A673 (cell line): Measurements from ENCODE around the gene ADAMTSL3.

Source experiments
- EZH2 ChIP-seq: fragments of 200-600 bp; sonication (generic); IDR thresholded peaks from 2 replicates; pipeline ENCODE4 v1.6.1; 2017; ENCODE audit warnings: borderline replicate concordance, low read depth, mild to moderate bottlenecking, mixed read lengths, antibody characterized with exemption, low read length; ENCODE audit not compliant: poor library complexity, severe bottlenecking
- TF ChIP-seq, protein P1 (sequence below): fragments of 300-800, 200-600 bp; sonication (generic); conservative IDR thresholded peaks from 2 replicates; pipeline ENCODE4 v1.5.1; 2017; ENCODE audit warnings: low read depth, mild to moderate bottlenecking, antibody characterized with exemption, low read length, moderate library complexity, mixed read lengths

DNA sequence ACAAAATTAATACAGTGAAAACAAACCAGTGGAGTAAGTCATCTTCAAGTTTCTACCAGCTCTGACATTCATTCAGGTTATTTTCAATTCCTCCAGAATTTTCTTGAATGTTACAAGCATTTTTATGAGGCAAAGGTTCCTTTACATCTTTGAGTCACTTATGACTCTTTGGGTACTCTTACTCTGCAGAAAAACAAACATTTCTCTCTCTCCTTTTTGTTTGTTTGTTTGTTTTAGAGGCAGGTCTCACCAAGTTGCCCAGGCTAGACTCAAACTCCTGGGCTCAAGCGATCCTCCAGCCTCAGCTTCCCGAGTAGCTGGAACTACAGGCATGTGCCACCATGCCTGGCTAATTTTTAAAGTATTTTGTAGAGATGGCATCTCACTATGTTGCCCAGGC is 233.5 kb downstream of the ADAMTSL3 start:
- TF ChIP-seq, protein P1, sequence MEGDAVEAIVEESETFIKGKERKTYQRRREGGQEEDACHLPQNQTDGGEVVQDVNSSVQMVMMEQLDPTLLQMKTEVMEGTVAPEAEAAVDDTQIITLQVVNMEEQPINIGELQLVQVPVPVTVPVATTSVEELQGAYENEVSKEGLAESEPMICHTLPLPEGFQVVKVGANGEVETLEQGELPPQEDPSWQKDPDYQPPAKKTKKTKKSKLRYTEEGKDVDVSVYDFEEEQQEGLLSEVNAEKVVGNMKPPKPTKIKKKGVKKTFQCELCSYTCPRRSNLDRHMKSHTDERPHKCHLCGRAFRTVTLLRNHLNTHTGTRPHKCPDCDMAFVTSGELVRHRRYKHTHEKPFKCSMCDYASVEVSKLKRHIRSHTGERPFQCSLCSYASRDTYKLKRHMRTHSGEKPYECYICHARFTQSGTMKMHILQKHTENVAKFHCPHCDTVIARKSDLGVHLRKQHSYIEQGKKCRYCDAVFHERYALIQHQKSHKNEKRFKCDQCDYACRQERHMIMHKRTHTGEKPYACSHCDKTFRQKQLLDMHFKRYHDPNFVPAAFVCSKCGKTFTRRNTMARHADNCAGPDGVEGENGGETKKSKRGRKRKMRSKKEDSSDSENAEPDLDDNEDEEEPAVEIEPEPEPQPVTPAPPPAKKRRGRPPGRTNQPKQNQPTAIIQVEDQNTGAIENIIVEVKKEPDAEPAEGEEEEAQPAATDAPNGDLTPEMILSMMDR, result no peak
- no peak for TF ChIP-seq EZH2
